Measurements from ENCODE around the gene TAF7.
A peak's percentile ranks its signal among the peaks of the same experiment; 100 is the strongest.

TAF7 gene

DNA sequence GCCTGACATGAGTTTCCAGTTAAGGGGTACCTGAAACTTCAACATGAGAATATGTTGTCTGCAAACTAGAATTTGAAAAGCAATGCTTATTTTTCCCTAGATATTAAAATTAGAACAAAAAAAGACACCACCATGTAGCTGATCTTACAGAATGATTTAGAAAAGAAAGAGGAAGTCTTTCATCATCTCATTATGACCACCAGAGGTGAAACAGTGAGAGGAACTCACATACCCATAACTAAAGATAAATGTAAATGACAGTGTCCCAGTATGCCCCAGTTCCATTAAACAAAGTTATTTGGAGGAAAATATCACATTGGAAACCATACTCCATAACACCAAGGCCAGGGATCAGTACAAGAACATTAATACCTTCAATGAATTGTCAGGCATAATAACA, 6.9 kb downstream of the TAF7 start:
- DNase-seq (ENCODE audit: low read depth in 1 of 2, low spot score in 1 of 2) = no peak
- no peak overlapping the region for H3K27ac ChIP-seq (replicated peaks)
- peak; percentile 85 for TF ChIP-seq SPI1 (IDR thresholded peaks at IDR 0.05; ENCODE audit: borderline replicate concordance, low read depth)
- TF ChIP-seq, protein P1, sequence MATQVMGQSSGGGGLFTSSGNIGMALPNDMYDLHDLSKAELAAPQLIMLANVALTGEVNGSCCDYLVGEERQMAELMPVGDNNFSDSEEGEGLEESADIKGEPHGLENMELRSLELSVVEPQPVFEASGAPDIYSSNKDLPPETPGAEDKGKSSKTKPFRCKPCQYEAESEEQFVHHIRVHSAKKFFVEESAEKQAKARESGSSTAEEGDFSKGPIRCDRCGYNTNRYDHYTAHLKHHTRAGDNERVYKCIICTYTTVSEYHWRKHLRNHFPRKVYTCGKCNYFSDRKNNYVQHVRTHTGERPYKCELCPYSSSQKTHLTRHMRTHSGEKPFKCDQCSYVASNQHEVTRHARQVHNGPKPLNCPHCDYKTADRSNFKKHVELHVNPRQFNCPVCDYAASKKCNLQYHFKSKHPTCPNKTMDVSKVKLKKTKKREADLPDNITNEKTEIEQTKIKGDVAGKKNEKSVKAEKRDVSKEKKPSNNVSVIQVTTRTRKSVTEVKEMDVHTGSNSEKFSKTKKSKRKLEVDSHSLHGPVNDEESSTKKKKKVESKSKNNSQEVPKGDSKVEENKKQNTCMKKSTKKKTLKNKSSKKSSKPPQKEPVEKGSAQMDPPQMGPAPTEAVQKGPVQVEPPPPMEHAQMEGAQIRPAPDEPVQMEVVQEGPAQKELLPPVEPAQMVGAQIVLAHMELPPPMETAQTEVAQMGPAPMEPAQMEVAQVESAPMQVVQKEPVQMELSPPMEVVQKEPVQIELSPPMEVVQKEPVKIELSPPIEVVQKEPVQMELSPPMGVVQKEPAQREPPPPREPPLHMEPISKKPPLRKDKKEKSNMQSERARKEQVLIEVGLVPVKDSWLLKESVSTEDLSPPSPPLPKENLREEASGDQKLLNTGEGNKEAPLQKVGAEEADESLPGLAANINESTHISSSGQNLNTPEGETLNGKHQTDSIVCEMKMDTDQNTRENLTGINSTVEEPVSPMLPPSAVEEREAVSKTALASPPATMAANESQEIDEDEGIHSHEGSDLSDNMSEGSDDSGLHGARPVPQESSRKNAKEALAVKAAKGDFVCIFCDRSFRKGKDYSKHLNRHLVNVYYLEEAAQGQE (IDR thresholded peaks at IDR 0.05; ENCODE audit: insufficient replicate concordance, low read depth) = no peak
- TF ChIP-seq, protein P2, sequence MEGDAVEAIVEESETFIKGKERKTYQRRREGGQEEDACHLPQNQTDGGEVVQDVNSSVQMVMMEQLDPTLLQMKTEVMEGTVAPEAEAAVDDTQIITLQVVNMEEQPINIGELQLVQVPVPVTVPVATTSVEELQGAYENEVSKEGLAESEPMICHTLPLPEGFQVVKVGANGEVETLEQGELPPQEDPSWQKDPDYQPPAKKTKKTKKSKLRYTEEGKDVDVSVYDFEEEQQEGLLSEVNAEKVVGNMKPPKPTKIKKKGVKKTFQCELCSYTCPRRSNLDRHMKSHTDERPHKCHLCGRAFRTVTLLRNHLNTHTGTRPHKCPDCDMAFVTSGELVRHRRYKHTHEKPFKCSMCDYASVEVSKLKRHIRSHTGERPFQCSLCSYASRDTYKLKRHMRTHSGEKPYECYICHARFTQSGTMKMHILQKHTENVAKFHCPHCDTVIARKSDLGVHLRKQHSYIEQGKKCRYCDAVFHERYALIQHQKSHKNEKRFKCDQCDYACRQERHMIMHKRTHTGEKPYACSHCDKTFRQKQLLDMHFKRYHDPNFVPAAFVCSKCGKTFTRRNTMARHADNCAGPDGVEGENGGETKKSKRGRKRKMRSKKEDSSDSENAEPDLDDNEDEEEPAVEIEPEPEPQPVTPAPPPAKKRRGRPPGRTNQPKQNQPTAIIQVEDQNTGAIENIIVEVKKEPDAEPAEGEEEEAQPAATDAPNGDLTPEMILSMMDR (IDR thresholded peaks at IDR 0.05; ENCODE audit: insufficient read depth, low read length) = no peak
- no peak for TF ChIP-seq POLR2AphosphoS5 (IDR thresholded peaks at IDR 0.05; ENCODE audit: low read depth)
- TF ChIP-seq GABPA (IDR thresholded peaks at IDR 0.05; ENCODE audit: low read depth) = no peak
- no peaks in the 10 kb centered on the region for H3K27me3 ChIP-seq (ENCODE audit: insufficient read depth, poor library complexity, severe bottlenecking)
- H3K4me3 ChIP-seq (replicated peaks; ENCODE audit: insufficient read depth, low read length) = no peak overlapping the region

DNA sequence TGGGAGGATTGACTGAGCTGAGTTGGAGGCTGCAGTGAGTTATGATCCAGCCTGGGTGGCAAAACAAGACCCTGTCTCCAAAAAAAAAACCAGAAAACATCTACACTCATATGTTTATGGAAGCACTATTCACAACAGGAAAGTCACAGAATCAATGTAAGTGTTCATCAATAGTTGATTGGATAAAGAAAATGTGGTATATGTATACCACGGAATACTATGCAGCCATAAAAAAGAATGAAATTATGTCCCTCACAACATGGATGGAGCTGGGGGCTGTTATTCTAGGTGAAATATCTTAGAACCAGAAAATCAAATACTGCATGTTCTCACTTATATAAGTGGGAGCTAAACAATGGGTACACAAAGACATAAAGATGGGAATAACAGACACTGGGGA, 14.0 kb downstream of the TAF7 start:
- no peak overlapping the region for H3K4me3 ChIP-seq (replicated peaks; ENCODE audit: insufficient read depth, low read length)
- no peak for DNase-seq (ENCODE audit: low read depth in 1 of 2, low spot score in 1 of 2)
- H3K27me3 ChIP-seq (ENCODE audit: insufficient read depth, poor library complexity, severe bottlenecking) = no peaks in the 10 kb centered on the region
- TF ChIP-seq SPI1 (IDR thresholded peaks at IDR 0.05; ENCODE audit: borderline replicate concordance, low read depth) = no peak
- TF ChIP-seq GABPA (IDR thresholded peaks at IDR 0.05; ENCODE audit: low read depth) = no peak
- no peak for TF ChIP-seq POLR2AphosphoS5 (IDR thresholded peaks at IDR 0.05; ENCODE audit: low read depth)
- TF ChIP-seq, protein P2 (IDR thresholded peaks at IDR 0.05; ENCODE audit: insufficient read depth, low read length) = no peak
- TF ChIP-seq, protein P1 (IDR thresholded peaks at IDR 0.05; ENCODE audit: insufficient replicate concordance, low read depth) = no peak
- no peak overlapping the region for H3K27ac ChIP-seq (replicated peaks)

DNA sequence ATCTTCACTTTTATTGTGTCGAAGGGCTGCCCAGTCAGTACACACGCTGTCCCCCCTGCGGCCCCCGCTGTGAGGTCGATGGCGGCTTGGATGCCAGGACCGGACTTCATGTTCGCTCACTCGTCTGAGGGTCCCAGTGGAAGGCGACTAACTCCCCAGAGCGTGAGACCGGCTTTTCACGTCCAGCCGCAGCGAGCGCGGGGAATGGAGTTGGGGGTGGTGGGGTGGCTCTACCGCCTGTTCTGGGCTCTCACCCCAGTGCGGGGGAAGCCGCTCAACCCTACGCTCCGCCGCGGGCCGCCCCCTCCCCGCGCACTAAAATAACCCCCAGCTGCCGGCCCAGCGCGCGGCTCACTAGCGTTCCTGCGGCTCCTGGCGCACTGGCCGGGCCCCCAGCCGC, 16.8 kb downstream of the TAF7 start, which contains the start of gene SLC25A2:
Gene SLC25A2, minus strand, starts transcription at position 294 of the 400 bp plus-strand sequence. Its CDS starts 184 bp downstream, at position 110.
- TF ChIP-seq GABPA (IDR thresholded peaks at IDR 0.05; ENCODE audit: low read depth) (no peak), SPI1 (IDR thresholded peaks at IDR 0.05; ENCODE audit: borderline replicate concordance, low read depth) (no peak), POLR2AphosphoS5 (IDR thresholded peaks at IDR 0.05; ENCODE audit: low read depth) (no peak)
- TF ChIP-seq, protein P2 (IDR thresholded peaks at IDR 0.05; ENCODE audit: insufficient read depth, low read length) = no peak
- TF ChIP-seq, protein P1 (IDR thresholded peaks at IDR 0.05; ENCODE audit: insufficient replicate concordance, low read depth) = no peak
- H3K27ac ChIP-seq (replicated peaks) = no peak within 1 kb of the TSS
- no peaks in the 10 kb centered on the region for H3K27me3 ChIP-seq (ENCODE audit: insufficient read depth, poor library complexity, severe bottlenecking)
- H3K4me3 ChIP-seq (replicated peaks; ENCODE audit: insufficient read depth, low read length) = no peak within 1 kb of the TSS
- DNase-seq (ENCODE audit: low read depth in 1 of 2, low spot score in 1 of 2) = no peak

All from HL-60 (cell line).